HCT116 (cell line): ENCODE results near the gene RSRC1. TPM values are rescaled to one million over a fixed set of nuclear protein-coding genes. Genes with fewer than 3 reads are reported as not detected.

Experiments
- ATAC-seq: fragments of 200-7000 bp; cut with Tn5 transposase; 2 replicates; pipeline ENCODE4 v1.9.1; 2020; ENCODE audit warnings: mild to moderate bottlenecking, moderate library complexity
- BruUV-seq: library from RNA; stranded (reverse); fragments of 400-500 nt; replicated peaks from 2 replicates; lab custom pipeline; 2021; lab: Mats Ljungman, UMichigan
- CTCF ChIA-PET: fragments of 300-600 bp; sonication (Branson Sonifier 250); formaldehyde crosslinking; loops from one replicate; lab custom pipeline; 2021; ENCODE audit warnings: antibody characterized with exemption; lab: Charles Lee
- POLR2A ChIA-PET: fragments of 300-600, 350-600 bp; sonication (Branson Sonifier 250); formaldehyde crosslinking; loops from one replicate; lab custom pipeline; 2021; ENCODE audit warnings: antibody characterized with exemption; lab: Charles Lee
- RAD21 ChIA-PET, 2 experiments: fragments of 300-600 bp; sonication (Branson Sonifier 250); formaldehyde crosslinking; loops; one replicate each; lab custom pipeline; 2023; ENCODE audit warnings: low total read pairs in 2 of 2; ENCODE audit not compliant: uncharacterized antibody in 2 of 2, unreplicated experiment in 2 of 2, low non-redundant PET in 1 of 2; lab: Charles Lee
- DNase-seq: peaks from one replicate; pipeline ENCODE4 v3.0.0-alpha.2; 2010; ENCODE audit warnings: low read depth, low spot score
- H2AFZ ChIP-seq: fragments of 200-600 bp; shearing (Covaris generic), sonication (generic); 2 replicates; pipeline ENCODE4 v1.6.1; 2017; ENCODE audit warnings: low read depth, mixed run types, mixed read lengths, antibody characterized with exemption, low read length; ENCODE audit not compliant: poor library complexity, severe bottlenecking
- H3K27ac ChIP-seq: 2 replicates; pipeline ENCODE4 v1.5.1; 2012; ENCODE audit warnings: low read depth, low read length
- H3K27me3 ChIP-seq: fragments of 200-600 bp; sonication (generic); 2 replicates; pipeline ENCODE4 v1.6.1; 2016; ENCODE audit warnings: mixed run types, low read length, mixed read lengths; ENCODE audit not compliant: insufficient read depth
- H3K36me3 ChIP-seq, 2 experiments: fragments of 200-500 bp in 1 of 2; fragments of 200-600 bp in 1 of 2; sonication (Bioruptor generic) in 1 of 2; sonication (generic) in 1 of 2; 2 replicates each; pipeline versions ENCODE4 v1.5.1 to v1.6.1; 2014 to 2016; ENCODE audit warnings: low read length in 2 of 2, inconsistent platforms in 1 of 2, mixed read lengths in 1 of 2, mixed run types in 1 of 2; ENCODE audit not compliant: insufficient read depth in 2 of 2, control insufficient read depth in 1 of 2
- H3K4me1 ChIP-seq, 2 experiments: fragments of 200-600 bp in 1 of 2; sonication (generic) in 1 of 2; 2 replicates each; pipeline versions ENCODE4 v1.5.1 to v1.6.1; 2012 to 2017; ENCODE audit warnings: low read length in 2 of 2, inconsistent platforms in 1 of 2, mild to moderate bottlenecking in 1 of 2, mixed read lengths in 1 of 2, mixed run types in 1 of 2, moderate library complexity in 1 of 2; ENCODE audit not compliant: insufficient read depth in 2 of 2, control insufficient read depth in 1 of 2
- H3K4me2 ChIP-seq: fragments of 200-600 bp; sonication (generic); 2 replicates; pipeline ENCODE4 v1.6.1; 2017; ENCODE audit warnings: mixed run types, low read length, mixed read lengths
- H3K4me3 ChIP-seq, 2 experiments: fragments of 200-600 bp in 1 of 2; sonication (generic) in 1 of 2; replicated peaks in 1 of 2; 2 replicates each; pipeline ENCODE4 v1.5.1; 2011 to 2016; ENCODE audit warnings: low read length in 2 of 2, control low read depth in 1 of 2, low read depth in 1 of 2, mild to moderate bottlenecking in 1 of 2, mixed read lengths in 1 of 2, mixed run types in 1 of 2
- H3K79me2 ChIP-seq: fragments of 200-600 bp; sonication (generic); 2 replicates; pipeline ENCODE4 v1.6.1; 2017; ENCODE audit warnings: mild to moderate bottlenecking, mixed run types, low read length, moderate library complexity, mixed read lengths; ENCODE audit not compliant: insufficient read depth
- H3K9ac ChIP-seq: fragments of 200-600 bp; sonication (generic); 2 replicates; pipeline ENCODE4 v1.6.1; 2016; ENCODE audit warnings: low read length, mixed read lengths
- H3K9me2 ChIP-seq: fragments of 200-600 bp; sonication (generic), shearing (Covaris generic); 2 replicates; pipeline ENCODE4 v1.6.1; 2017; ENCODE audit warnings: mixed run types, mild to moderate bottlenecking, moderate library complexity; ENCODE audit not compliant: insufficient read depth
- H3K9me3 ChIP-seq, 2 experiments: fragments of 200-500 bp in 1 of 2; fragments of 200-600 bp in 1 of 2; sonication (Bioruptor generic) in 1 of 2; sonication (generic) in 1 of 2; 2 replicates each; pipeline ENCODE4 v1.6.1; 2014 to 2017; ENCODE audit warnings: low read length in 2 of 2, mixed read lengths in 2 of 2, inconsistent platforms in 1 of 2, low read depth in 1 of 2, mild to moderate bottlenecking in 1 of 2, mixed run types in 1 of 2, moderate library complexity in 1 of 2; ENCODE audit not compliant: control insufficient read depth in 1 of 2, insufficient read depth in 1 of 2
- H4K20me1 ChIP-seq: fragments of 200-600 bp; sonication (generic), shearing (Covaris generic); 2 replicates; pipeline ENCODE4 v1.6.1; 2017; ENCODE audit warnings: mixed run types, mild to moderate bottlenecking, moderate library complexity; ENCODE audit not compliant: insufficient read depth
- CBX3 ChIP-seq: IDR thresholded peaks from 2 replicates; pipeline ENCODE4 v1.6.1; 2012; ENCODE audit warnings: low read depth
- CEBPB ChIP-seq: IDR thresholded peaks from 2 replicates; pipeline ENCODE4 v1.6.1; 2012; ENCODE audit warnings: low read depth
- EGR1 ChIP-seq: IDR thresholded peaks from 2 replicates; pipeline ENCODE4 v1.6.1; 2012; ENCODE audit warnings: low read depth
- ELF1 ChIP-seq: IDR thresholded peaks from 2 replicates; pipeline ENCODE4 v1.6.1; 2012; ENCODE audit warnings: low read depth, borderline replicate concordance
- EZH2 ChIP-seq: fragments of 200-600 bp; sonication (generic); IDR thresholded peaks from 2 replicates; pipeline ENCODE4 v1.6.1; 2017; ENCODE audit warnings: antibody characterized with exemption, mixed run types
- FOSL1 ChIP-seq: IDR thresholded peaks from 2 replicates; pipeline ENCODE4 v1.6.1; 2012; ENCODE audit warnings: low read depth
- JUND ChIP-seq: IDR thresholded peaks from 2 replicates; pipeline ENCODE4 v1.6.1; 2012
- POLR2A ChIP-seq: IDR thresholded peaks from 2 replicates; pipeline ENCODE4 v1.7.0; 2011; ENCODE audit warnings: borderline replicate concordance; ENCODE audit not compliant: insufficient read depth, insufficient read length; ENCODE audit errors: extremely low read depth
- POLR2AphosphoS5 ChIP-seq: IDR thresholded peaks from 2 replicates; pipeline ENCODE4 v1.6.1; 2011; ENCODE audit warnings: mild to moderate bottlenecking, low read depth, low read length, moderate library complexity
- RAD21 ChIP-seq: IDR thresholded peaks from 2 replicates; pipeline ENCODE4 v1.6.1; 2012; ENCODE audit warnings: low read depth, mild to moderate bottlenecking
- SRF ChIP-seq: IDR thresholded peaks from 2 replicates; pipeline ENCODE4 v1.6.1; 2012; ENCODE audit warnings: low read depth
- TCF7L2 ChIP-seq: IDR thresholded peaks from 2 replicates; pipeline ENCODE4 v1.7.0; 2011; ENCODE audit warnings: borderline replicate concordance, inconsistent platforms; ENCODE audit not compliant: insufficient read depth, insufficient read length; ENCODE audit errors: extremely low read depth
- YY1 ChIP-seq: IDR thresholded peaks from 2 replicates; pipeline ENCODE4 v1.6.1; 2011; ENCODE audit warnings: low read length, low read depth, moderate library complexity, mild to moderate bottlenecking; ENCODE audit not compliant: insufficient replicate concordance; ENCODE audit errors: extremely low read depth
- intact Hi-C: fragments of 100-400 bp; cut with micrococcal nuclease; formaldehyde crosslinking; loops from 2 replicates; pipeline ENCODE4 v1.10.0; 2022
- total RNA-seq: library from RNA; stranded (reverse); gene quantifications from one replicate; pipeline ENCODE4 v1.2.1, GENCODE V29; 2021; ENCODE audit not compliant: unreplicated experiment
- TF ChIP-seq, protein P1 (sequence below): IDR thresholded peaks from 2 replicates; pipeline ENCODE4 v1.6.1; 2012; ENCODE audit warnings: low read depth
- TF ChIP-seq, protein P2 (sequence below): IDR thresholded peaks from 2 replicates; pipeline ENCODE4 v1.6.1; 2012

The RSRC1 gene
- total RNA-seq, 1 experiment from 2014 or later, result 37.1 TPM

DNA sequence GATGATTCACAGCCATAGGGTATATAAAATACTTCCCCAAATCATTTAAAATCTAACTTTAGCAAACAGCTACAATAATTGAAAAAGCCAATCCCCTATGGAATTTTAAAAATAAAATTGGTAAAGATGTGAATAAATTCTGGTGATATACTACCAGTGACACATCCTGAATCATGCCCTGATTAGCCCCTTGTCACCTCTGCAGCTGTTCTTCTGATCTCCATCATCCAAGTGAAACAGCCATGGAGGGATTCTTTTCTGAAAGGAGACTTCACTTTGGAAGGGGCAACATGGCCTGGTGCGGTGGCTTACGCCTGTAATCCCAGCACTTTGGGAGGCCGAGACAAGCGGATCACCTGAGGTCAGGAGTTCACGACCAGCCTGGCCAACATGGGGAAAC, 345.5 kb downstream of the RSRC1 start:
- Histone ChIP-seq H3K9me2 (no peaks in the 10 kb centered on the region), H3K27ac (no peak overlapping the region), H2AFZ (no peak overlapping the region), H4K20me1 (no peaks in the 10 kb centered on the region), H3K79me2 (no peaks in the 10 kb centered on the region), H3K4me3 (no peak overlapping the region), H3K4me2 (no peak overlapping the region), H3K27me3 (no peaks in the 10 kb centered on the region), H3K9me3 (no peaks in the 10 kb centered on the region), H3K4me1 (peaks cover 3 to 15% of the 10 kb centered on the region in 2 experiments; a peak in 3 of 4 replicates), H3K36me3 (no peaks in the 10 kb centered on the region), H3K9ac (no peak overlapping the region)
- ChIA-PET CTCF (interaction anchor here (1.0 kb wide), 1 partner anchor 21 kb away, joined by 3 read pairs; no protein-coding TSS in a partner anchor), RAD21 (no interaction called here), POLR2A (no interaction called here)
- no peak for DNase-seq
- BruUV-seq, result no TSS peak
- TF ChIP-seq ELF1, result no peak
- TF ChIP-seq FOSL1, result no peak
- TF ChIP-seq EZH2, result no peak
- no peak for TF ChIP-seq CBX3
- TF ChIP-seq, protein P1, sequence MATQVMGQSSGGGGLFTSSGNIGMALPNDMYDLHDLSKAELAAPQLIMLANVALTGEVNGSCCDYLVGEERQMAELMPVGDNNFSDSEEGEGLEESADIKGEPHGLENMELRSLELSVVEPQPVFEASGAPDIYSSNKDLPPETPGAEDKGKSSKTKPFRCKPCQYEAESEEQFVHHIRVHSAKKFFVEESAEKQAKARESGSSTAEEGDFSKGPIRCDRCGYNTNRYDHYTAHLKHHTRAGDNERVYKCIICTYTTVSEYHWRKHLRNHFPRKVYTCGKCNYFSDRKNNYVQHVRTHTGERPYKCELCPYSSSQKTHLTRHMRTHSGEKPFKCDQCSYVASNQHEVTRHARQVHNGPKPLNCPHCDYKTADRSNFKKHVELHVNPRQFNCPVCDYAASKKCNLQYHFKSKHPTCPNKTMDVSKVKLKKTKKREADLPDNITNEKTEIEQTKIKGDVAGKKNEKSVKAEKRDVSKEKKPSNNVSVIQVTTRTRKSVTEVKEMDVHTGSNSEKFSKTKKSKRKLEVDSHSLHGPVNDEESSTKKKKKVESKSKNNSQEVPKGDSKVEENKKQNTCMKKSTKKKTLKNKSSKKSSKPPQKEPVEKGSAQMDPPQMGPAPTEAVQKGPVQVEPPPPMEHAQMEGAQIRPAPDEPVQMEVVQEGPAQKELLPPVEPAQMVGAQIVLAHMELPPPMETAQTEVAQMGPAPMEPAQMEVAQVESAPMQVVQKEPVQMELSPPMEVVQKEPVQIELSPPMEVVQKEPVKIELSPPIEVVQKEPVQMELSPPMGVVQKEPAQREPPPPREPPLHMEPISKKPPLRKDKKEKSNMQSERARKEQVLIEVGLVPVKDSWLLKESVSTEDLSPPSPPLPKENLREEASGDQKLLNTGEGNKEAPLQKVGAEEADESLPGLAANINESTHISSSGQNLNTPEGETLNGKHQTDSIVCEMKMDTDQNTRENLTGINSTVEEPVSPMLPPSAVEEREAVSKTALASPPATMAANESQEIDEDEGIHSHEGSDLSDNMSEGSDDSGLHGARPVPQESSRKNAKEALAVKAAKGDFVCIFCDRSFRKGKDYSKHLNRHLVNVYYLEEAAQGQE, result no peak
- no peak for TF ChIP-seq POLR2AphosphoS5
- TF ChIP-seq RAD21, result no peak
- TF ChIP-seq POLR2A, result no peak
- no peak for TF ChIP-seq TCF7L2
- no peak for TF ChIP-seq CEBPB
- no peak for TF ChIP-seq EGR1
- TF ChIP-seq JUND, result no peak
- TF ChIP-seq YY1, result no peak
- TF ChIP-seq, protein P2, sequence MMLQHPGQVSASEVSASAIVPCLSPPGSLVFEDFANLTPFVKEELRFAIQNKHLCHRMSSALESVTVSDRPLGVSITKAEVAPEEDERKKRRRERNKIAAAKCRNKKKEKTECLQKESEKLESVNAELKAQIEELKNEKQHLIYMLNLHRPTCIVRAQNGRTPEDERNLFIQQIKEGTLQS, result no peak
- TF ChIP-seq SRF, result no peak
- ATAC-seq, result no peak
- intact Hi-C loops, result no loop called here
